DND-41 (cell line): ENCODE results near the gene MFSD6.

Source experiments
- ATAC-seq: fragments of 200-7000 bp; cut with Tn5 transposase; 3 replicates; pipeline ENCODE4 v1.9.1; 2021; ENCODE audit warnings: low read depth; ENCODE audit not compliant: insufficient read depth
- DNase-seq: peaks from one replicate; pipeline ENCODE4 v3.0.0-alpha.2; 2020
- H2AFZ ChIP-seq: 2 replicates; pipeline ENCODE4 v1.6.0; 2012; ENCODE audit warnings: low read depth, low read length
- H3K27ac ChIP-seq: 2 replicates; pipeline ENCODE4 v1.5.1; 2012; ENCODE audit warnings: low read length, inconsistent platforms
- H3K27me3 ChIP-seq: fragments of 200-600 bp; sonication (generic); 2 replicates; pipeline ENCODE4 v1.6.0; 2012; ENCODE audit warnings: low read length, mild to moderate bottlenecking, inconsistent platforms; ENCODE audit not compliant: insufficient read depth, poor library complexity
- H3K36me3 ChIP-seq: 2 replicates; pipeline ENCODE4 v1.5.1; 2012; ENCODE audit warnings: low read length, inconsistent platforms; ENCODE audit not compliant: insufficient read depth
- H3K4me1 ChIP-seq: 2 replicates; pipeline ENCODE4 v1.5.1; 2012; ENCODE audit warnings: mild to moderate bottlenecking, low read length; ENCODE audit not compliant: insufficient read depth
- H3K4me2 ChIP-seq: 2 replicates; pipeline ENCODE4 v1.6.0; 2012; ENCODE audit warnings: mild to moderate bottlenecking, moderate library complexity, low read length, inconsistent platforms; ENCODE audit not compliant: insufficient read depth
- H3K4me3 ChIP-seq, 2 experiments: fragments of 200-600 bp in 1 of 2; shearing (Covaris generic) in 1 of 2; 2 replicates each; pipeline ENCODE4 v1.5.1; 2012 to 2016; ENCODE audit warnings: inconsistent platforms in 2 of 2, low read length in 2 of 2, mild to moderate bottlenecking in 2 of 2, low read depth in 1 of 2, moderate library complexity in 1 of 2
- H3K79me2 ChIP-seq: 2 replicates; pipeline ENCODE4 v1.6.0; 2012; ENCODE audit warnings: low read length, inconsistent platforms; ENCODE audit not compliant: insufficient read depth
- H3K9ac ChIP-seq: 2 replicates; pipeline ENCODE4 v1.6.0; 2012; ENCODE audit warnings: low read depth, mild to moderate bottlenecking, inconsistent platforms, low read length, moderate library complexity
- H3K9me3 ChIP-seq: 2 replicates; pipeline ENCODE4 v1.5.1; 2012; ENCODE audit warnings: low read length, moderate library complexity, mild to moderate bottlenecking, inconsistent platforms; ENCODE audit not compliant: insufficient read depth, severe bottlenecking
- H4K20me1 ChIP-seq: 2 replicates; pipeline ENCODE4 v1.6.0; 2012; ENCODE audit warnings: low read length; ENCODE audit not compliant: insufficient read depth
- EZH2 ChIP-seq: IDR thresholded peaks from 3 replicates; pipeline ENCODE4 v1.6.1; 2012; ENCODE audit warnings: borderline replicate concordance, low read depth, mild to moderate bottlenecking, moderate library complexity, low read length, inconsistent platforms; ENCODE audit not compliant: severe bottlenecking
- TF ChIP-seq, protein P1 (sequence below): IDR thresholded peaks from 2 replicates; pipeline ENCODE4 v1.5.1; 2012; ENCODE audit warnings: borderline replicate concordance, low read length, moderate library complexity, mild to moderate bottlenecking; ENCODE audit not compliant: poor library complexity, severe bottlenecking; ENCODE audit errors: extremely low read depth

Gene MFSD6

GRCh38 chr2:190545093-190545492 is 136.9 kb downstream of the MFSD6 start:
- Histone ChIP-seq H3K4me3 (no peak overlapping the region), H3K4me2 (no peak overlapping the region), H3K27me3 (no peaks in the 10 kb centered on the region), H3K4me1 (no peaks in the 10 kb centered on the region), H3K79me2 (peaks cover 4% of the 10 kb centered on the region; the same call in 1 of the 2 replicates), H3K36me3 (no peaks in the 10 kb centered on the region; the same call in 1 of the 2 replicates), H3K9ac (no peak overlapping the region), H3K9me3 (peaks cover 16% of the 10 kb centered on the region), H2AFZ (no peak overlapping the region), H4K20me1 (no peaks in the 10 kb centered on the region), H3K27ac (no peak overlapping the region)
- no peak for ATAC-seq
- TF ChIP-seq, protein P1, sequence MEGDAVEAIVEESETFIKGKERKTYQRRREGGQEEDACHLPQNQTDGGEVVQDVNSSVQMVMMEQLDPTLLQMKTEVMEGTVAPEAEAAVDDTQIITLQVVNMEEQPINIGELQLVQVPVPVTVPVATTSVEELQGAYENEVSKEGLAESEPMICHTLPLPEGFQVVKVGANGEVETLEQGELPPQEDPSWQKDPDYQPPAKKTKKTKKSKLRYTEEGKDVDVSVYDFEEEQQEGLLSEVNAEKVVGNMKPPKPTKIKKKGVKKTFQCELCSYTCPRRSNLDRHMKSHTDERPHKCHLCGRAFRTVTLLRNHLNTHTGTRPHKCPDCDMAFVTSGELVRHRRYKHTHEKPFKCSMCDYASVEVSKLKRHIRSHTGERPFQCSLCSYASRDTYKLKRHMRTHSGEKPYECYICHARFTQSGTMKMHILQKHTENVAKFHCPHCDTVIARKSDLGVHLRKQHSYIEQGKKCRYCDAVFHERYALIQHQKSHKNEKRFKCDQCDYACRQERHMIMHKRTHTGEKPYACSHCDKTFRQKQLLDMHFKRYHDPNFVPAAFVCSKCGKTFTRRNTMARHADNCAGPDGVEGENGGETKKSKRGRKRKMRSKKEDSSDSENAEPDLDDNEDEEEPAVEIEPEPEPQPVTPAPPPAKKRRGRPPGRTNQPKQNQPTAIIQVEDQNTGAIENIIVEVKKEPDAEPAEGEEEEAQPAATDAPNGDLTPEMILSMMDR: no peak
- TF ChIP-seq EZH2: no peak
- no peak for DNase-seq

- Histone ChIP-seq H3K9ac (no peak overlapping the region), H3K4me3 (no peak overlapping the region), H3K79me2 (no peaks in the 10 kb centered on the region), H4K20me1 (no peaks in the 10 kb centered on the region), H3K36me3 (no peaks in the 10 kb centered on the region), H3K27me3 (no peaks in the 10 kb centered on the region), H3K27ac (no peak overlapping the region), H3K4me1 (no peaks in the 10 kb centered on the region), H3K4me2 (no peak overlapping the region), H3K9me3 (peaks cover 10% of the 10 kb centered on the region), H2AFZ (no peak overlapping the region)
- TF ChIP-seq, protein P1: no peak
- TF ChIP-seq EZH2: no peak
- ATAC-seq (no peak), DNase-seq (no peak)
These were observed 137.6 kb downstream of the MFSD6 start for GRCh38 chr2:190545555-190546385.

- Histone ChIP-seq H3K4me2 (no peak overlapping the region), H3K79me2 (no peaks in the 10 kb centered on the region), H3K27ac (no peak overlapping the region), H3K9me3 (peaks cover 3% of the 10 kb centered on the region), H3K4me1 (no peaks in the 10 kb centered on the region), H3K4me3 (no peak overlapping the region), H3K36me3 (no peaks in the 10 kb centered on the region), H3K27me3 (no peaks in the 10 kb centered on the region), H3K9ac (no peak overlapping the region), H4K20me1 (no peaks in the 10 kb centered on the region), H2AFZ (no peak overlapping the region)
- ATAC-seq: no peak
- TF ChIP-seq EZH2: no peak
- TF ChIP-seq, protein P1: no peak
- DNase-seq: no peak
These were observed 138.6 kb downstream of the MFSD6 start for GRCh38 chr2:190546734-190547133.
